HG02798 (cell line): Measurements from ENCODE around the gene ANKRD13D.

ENCODE experiments used
- ATAC-seq: cut with Tn5 transposase; IDR thresholded peaks from one replicate; pipeline ENCODE4 v1.9.1; 2021; ENCODE audit warnings: mild to moderate bottlenecking; ENCODE audit not compliant: unreplicated experiment, poor library complexity

The ANKRD13D gene

DNA sequence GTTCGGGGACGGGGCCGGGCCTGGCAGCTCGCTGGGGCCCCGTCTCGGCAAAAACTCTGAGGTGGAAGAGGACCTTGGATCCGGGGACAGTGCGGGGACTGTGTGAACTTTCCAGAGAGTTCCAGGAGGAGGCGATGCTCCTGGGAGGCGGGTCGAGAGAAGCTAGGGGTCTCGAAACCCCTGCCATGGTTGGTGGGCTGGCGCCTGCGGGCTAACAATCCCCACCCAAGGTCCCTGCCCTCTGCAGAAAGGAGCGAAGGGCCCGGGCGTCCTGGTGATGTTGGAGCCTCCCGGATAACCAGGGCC, 27.5 kb upstream of the ANKRD13D start:
- ATAC-seq: no peak

DNA sequence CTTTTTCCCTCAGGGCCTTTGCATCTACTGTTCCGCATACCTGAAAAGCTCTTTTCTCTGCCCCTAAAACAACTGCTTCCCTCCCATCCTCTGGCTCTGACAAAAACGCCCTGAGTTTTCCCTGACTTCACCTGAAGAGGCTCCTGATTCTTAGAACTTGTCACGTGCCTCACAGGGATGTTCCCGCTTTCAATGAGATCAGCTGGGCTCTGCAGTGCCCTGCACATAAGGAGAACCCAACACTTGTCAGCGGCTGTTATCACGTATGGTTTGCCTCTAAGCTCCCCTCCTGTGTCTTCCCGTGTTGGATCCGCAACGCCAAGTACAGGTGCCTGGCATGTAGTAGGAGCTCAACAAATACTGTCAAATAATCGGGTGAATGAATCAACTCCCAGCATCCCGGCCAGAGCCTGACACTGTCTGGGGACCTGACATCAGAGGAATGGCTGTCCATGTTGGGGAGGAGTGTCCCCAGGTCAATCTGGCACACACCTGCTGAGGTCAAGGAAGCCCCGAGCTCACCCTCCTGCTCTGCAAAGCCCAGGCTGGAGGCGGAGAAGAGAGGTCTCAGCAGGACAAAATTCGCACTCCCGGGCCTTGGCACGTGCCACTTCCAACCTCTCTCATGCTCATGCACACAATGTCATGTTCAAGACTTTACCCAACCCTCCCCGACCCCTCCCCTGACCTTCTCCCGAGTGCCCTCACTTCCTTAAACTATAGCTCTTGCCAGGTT, 27.0 kb upstream of the ANKRD13D start:
- no peak for ATAC-seq

DNA sequence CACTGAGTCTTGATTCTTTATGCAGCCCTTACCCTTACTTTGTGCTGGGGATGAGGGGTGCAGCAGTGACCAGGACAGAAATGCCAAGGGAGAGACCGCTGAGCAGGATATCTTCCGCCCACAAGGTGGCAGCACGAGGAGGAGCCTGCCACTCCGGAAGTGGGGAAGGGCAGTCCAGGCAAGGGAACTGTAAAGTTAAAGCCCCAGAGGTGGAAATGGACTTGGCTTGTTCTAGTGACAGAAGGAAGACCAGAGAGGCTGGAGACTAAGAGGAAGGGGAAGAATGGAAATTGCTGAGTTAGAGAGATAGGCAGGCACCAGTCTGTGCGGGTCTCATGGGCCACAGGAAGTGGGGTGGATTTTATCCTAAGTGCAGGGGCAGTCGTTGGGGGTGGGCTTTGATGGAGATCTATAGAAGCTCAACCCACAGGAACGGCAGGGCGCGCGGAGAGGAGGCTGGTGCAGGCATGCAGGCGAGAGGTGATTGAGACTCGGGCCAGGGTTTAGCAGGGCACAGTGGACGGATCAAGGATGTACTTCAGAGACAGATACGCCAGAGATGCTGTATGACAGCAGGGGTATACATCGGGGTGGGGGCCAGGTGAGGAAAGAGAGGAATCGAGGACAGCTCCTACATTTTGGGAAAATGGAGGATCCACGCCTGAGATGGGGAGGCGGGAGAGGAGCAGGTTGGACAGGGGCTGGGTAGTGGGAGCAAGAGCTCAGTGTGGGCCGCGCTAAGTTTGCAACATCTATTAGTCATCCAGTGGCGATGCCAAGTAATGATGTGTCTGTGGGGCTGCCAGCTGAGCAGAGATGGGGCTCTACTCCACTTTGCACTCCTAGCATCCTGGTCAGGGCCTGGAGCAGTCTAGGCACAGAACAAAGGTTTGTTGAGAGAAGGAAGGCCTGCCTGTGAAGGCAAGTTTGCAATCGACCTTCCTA, 26.1 kb upstream of the ANKRD13D start:
- ATAC-seq: no peak

DNA sequence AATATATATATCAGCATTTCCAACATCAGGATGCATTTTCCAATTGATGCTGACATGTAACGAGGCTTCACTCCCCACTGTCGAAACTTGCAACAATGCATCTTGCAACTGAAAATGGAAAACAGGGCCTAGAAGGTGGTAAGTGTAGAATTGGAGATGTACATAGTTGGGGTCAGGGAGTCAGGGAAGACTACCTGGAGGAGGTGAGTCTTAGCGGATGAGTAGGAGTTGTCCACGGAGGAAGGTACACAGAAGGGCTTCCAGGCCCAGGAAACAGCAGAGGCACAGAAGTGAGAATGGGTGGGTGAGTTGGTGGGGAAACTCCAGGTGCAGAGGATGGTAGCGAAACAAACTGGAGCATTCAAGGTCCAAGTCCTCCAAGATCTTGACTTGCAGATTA, 24.8 kb upstream of the ANKRD13D start:
- ATAC-seq: no peak

DNA sequence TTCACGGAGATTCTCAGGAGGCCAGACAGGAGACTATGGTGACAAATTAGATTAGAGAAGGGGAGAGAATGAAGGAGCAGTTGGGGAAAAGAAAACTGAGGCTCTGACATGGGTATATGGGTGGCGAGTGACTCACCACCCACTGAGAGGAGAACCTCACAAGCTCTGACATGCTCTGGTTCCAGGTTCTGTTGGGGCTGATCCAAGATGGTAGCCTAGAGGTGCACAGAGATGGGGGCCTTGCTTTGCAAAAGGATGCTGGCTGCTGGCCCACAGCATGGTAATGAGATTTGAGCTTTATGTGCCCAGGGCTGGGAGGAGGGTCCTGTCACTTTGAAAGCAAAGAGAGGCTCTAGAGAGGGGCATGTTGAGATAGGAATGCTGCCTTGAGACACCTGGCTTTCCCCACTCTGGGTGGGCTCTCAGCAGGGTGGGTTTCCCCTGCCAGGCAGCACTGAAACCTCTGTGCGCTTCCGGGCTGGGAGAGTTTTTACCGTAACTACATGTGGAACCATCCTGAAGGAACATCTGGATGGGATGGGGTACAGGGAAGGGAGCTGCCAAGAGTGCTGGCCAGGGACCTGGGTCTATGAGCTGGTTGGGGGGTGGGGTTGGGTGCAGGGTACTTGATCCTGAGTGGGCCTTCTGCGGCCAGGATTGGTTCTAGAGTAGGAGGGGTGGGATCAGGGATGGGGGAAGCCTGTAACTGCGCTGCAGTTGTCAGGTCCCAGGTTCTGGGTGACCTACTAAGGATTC, 24.0 kb upstream of the ANKRD13D start:
- no peak for ATAC-seq

DNA sequence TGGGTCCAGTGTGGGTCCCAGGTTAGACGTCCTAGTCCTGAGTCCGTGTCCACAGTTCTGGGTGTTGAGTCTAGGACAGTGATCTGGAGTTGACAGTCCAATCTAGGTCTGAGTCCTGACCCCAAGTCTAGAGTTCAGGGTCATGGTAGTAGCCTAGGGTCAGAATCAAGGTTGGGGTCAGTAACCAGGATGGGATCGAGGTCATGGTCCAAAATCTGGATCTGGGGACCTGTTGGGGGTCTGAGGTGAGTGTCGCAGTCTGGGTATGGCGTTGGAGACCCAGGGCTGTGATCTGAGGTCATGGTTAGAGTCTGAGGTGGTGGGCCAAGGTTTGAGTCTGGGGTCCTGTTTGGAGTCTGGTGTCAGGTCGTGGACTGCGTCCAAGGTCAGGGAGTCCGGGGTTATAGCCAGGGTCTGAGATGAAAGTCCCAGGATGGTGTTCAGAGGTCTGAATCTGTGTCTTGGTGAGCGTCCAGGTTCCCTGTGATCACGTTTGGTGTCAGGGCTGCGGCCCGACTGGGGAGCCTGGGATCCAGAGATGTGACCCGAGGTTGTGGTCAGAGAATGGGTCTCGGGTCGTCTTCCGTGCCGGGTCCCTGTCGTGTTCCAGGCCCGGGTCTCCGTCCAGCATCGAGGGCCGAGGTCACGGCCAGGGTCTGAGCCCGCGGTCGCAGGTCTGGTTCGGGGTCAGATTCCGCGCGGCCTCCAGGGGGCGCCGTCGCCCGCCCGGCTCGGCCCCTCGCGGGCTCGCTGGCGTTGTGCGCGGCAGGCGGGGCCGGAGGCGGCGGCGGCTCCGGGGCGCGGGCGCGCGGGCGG, 23.3 kb upstream of the ANKRD13D start:
- peak; percentile 68 for ATAC-seq

DNA sequence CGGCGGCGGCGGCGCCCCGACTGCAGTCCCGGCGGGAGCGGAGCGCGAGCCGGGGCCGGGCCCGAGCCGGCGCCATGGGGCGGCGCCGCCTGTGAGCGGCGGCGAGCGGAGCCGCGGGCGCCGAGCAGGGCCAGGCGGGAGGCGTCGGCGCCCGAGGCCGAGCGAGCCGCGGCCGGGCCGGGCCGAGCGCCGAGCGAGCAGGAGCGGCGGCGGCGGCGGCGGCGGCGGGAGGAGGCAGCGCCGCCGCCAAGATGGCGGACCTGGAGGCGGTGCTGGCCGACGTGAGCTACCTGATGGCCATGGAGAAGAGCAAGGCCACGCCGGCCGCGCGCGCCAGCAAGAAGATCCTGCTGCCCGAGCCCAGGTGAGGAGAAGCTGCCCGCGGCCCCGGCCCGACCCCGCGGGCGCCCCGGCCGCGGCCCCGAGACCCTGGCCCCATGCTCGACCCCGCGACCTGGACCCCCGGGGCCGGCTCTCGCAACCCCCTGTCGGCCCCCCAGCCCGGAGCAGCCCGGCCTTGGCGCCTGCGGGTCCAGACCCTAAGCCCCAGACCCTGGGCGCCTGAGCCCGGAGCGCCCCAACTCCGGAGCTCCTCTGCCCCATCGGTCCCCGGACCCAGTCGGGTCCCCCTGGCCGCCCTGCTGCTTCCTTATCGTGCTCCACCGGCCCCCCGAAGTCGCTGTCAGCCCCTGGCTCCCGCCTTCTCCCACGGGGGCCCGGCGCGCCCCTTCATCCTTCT, 22.5 kb upstream of the ANKRD13D start, which contains the start of gene GRK2:
GRK2 (plus strand) TSS at position 25 of the 739 bp plus-strand sequence; CDS start at position 252, 227 bp downstream.
- peak; percentile 24 for ATAC-seq

DNA sequence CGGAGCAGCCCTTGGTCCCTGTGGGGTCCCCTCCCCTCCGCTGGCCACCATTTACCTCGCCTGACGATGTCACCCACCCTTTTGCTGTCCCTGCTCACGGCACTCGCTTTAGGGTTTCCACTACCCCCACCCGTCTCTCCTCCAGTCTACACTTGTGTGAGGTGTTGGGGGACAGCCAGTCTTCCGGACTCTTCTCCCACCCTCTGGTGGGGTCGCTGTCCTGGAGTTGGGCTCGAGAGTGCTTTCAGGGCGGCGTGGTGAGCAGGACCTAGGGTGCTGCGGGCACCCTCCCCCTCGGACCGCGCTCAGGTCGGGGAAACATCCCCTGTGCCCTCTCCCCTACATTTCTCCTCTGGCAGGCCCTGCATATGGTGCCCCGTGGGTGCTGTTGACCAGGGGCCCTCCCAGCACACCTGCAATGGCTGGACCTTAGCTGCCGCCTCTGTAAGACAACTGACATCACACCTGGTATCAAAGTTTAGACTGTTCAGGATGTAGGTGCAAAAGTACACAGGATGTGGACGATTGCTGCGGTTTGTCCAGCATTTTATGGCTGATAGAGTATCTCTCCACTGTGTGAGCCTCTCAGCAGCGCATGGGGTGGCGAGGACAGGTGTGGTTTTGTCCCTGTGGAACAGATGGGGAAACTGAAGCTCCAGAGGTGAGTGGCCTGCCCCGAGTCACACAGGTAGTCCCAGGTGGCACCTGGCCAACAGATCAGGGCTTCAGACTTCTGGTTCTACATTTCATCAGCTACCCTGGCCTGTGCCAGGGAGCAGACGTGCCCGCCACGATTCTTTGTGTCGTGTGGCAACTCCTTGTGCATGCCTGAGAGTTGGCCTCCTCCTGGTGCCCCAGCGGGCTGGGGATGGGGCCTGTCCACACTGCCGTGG, 21.7 kb upstream of the ANKRD13D start:
- no peak for ATAC-seq

DNA sequence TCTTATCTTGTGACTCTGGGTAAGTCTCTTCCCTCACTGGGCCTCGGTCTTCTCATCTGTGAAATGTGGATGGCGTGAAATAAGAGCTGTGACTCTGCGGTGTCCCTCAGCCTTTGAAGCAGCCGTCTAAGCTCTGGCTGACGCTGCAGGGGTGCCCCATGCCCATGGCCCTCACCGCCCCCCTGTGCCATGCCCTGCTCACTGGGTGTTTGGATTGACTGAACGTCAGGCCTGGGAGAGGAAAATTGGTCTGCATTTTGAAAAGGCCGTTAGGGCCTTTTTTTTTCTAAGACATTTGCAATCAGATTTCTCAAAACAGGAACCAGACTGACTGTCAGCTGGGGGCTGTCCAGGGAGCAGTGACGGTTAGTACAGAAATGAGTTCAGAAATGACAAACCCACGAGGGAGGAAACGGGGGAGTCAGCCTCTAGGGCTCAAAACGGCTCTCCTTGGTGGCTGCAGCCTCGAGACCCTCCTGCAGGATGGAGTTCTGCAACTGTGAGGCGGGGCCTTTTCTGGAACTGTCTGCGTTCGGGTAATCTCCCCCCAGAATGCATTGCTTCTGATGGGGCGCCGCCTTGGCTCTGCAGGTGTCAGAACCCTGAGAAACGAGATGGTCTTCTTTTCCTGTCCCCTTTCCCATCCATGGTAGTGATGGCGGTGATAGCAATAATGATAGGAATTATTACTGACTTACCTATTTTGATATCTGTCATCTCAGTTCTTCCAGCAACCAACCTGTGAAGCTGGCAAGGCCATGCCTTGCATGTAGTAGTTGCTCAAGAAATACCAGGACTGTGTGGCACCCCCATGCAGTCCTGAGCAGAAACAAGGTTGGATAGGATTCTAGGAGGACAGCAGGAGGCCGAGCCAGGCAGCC, 20.8 kb upstream of the ANKRD13D start:
- ATAC-seq: peak; percentile 24

DNA sequence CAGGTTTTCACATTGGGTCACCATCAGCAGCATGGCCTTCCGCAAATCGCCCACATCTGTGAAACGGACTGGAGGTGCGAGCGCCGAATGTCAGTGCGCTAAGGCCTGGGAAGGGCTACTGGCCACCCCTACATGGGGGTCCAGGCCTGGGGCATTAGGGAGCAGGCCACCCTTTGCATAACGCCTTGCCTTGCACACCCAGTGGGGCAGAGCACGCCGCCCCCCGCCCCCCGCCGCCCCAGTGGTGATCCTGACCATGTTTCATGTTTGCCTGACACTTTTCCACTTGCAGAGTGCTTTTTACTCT, 20.2 kb upstream of the ANKRD13D start:
- no peak for ATAC-seq

DNA sequence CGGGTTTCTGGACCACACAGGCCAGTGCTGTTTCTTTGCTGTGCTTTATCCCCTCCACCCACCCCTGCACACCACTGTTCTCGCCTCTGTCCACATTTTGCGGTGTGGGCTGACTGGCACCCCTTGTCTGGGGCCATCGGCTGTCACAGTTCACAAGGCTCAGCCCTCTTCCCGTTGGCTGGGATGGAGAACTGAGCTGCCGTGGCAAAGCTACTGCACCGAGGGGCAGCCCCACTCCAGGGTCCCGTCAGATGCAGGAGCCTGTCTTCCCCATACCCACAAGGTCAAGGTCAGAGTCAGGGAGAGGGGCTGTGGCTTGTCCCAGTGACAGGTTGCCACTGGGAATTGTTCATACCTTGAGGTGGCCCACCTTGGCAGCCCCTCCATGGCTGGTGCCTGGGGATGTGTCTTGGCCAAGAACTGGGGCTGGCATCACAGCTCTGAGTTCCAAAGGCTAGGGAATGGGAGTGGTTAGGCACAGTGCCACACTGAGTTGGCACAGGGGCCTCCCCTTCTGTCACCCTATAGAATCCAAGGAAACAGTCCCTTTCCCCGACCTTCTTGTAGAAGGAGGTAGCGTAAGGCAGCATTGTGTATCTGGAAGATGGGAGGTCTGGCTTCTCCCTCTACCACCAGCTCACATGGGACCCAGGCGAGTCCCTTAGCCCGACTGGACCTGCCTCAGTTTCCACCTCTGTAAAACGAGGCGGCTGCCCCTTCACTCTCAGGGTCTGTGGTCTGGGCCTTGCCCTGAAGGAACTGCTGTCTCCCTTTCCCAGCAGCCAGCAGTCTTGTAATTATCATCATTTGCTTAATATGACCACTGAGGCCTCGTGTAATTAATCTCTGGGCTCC, 19.5 kb upstream of the ANKRD13D start:
- ATAC-seq: no peak

DNA sequence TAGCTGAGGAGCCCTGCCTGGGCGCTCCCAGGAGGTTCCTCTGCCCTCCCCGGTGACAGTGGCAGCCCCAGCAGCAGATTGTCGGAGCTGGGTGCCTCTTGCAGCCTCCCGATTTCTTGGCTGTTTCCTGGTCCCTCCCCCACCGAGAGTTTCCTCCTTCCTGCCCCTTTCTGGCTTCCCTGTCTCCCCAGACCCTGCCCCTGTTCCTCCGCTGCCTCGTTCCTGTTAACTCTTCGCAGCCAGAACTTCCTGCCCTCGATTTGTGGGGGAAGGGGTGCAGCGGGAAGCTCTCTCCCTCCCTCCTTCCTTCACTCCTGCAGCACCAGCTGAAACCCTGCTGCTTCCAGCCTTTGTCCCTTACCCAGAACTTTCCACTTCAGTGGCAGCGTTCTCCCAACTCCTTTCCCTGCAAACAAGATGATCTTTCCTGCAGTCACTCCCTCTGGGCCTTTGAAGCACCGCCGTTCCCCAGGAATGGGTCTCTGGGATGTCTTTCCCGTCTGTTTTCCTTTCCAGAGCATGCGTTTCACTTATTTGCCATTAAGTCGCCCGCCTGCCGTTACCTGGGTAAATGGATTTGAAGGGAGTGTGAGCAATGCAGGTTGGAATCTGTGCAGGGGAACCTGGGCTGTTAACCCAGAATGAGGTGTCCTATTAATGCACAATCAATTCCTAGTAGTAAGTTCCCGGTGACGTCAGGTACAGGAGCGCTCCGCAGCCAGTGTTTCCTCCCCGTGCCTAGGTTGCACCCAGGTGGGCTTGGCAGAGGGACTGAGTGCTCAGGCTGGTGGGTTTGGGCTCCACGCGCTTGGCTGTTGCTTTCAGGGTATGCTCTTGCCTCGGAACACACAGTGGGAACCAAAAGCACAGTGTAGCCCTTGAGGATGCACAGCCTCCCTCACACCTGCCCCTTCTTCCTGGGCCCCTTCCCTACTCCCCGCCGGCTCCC, 18.6 kb upstream of the ANKRD13D start:
- ATAC-seq: no peak

DNA sequence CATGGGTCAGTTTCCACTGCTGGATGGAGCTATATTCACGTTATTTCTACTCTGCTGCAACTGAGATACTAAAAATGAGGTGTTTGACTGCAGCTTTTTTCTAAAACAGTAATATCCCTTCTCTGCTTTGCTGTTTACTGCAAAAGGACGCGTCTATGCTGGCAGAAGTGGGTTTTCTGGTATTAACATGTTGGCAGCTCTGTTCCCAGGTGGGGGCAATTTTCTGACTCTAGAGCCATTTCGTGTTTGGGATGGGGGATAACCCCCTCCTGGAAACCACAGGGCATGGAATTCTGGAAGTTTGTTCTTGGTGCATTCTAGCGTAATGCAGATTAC, 17.9 kb upstream of the ANKRD13D start:
- no peak for ATAC-seq

DNA sequence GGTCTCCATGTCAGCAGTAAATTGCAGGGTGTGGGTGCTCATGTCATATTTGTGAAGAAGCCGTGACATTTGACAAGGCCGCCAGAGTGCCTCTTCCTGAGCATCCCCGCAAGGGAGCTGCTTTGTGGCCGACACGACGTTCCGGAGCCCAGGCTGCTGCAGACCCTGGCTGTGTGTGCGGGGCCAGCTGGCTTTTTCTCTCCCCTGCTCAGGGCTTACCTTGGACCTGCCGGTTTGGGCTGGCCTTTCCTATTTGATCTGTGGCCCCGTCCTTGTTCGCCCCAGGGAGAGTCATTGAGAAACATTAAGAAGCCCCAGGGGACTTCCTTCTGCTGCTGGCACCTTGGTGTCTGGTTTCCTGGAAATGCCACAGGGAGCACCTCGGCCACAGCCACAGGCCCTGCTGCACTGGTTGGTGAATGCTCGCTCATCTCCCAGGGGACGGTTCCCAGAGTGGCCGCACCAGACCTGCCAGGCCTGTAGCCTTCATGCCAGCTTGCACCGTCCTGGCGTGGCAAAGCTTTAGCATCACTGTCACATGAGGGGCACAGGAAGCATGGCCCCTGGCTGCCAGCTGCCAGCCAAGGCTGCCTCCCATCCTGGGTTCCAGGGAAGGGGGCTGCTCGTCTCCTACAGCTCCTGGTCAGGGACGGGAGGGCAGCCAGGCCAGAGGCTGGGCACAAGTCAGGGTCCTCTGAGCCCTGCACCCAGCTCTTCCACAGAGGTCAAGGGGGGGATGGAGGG, 17.4 kb upstream of the ANKRD13D start:
- no peak for ATAC-seq
